ENCODE data around the gene METTL15.

DNA sequence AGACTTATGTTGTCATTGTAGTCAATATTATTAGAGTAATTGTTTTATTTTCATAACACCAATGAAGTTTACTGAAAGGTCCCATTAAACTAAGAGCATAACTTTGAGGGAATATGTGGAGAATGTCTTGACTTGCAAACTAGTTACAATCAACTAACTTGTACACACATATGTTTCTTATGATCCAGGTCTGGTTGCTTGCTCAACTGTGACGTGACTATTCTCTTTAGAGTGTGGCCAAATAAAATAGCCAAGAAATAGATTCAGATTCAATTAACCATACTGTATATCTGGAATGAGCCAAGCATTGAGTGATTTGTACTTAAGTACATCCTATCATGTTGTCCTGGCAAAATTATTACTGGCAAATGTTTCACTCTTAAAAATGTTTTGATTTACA lies 101.7 kb downstream of the METTL15 start:
- TF ChIP-seq POLR2A (IDR thresholded peaks at IDR 0.05) (no peak), CTCF (IDR thresholded peaks at IDR 0.05) (no peak), POLR2AphosphoS5 (IDR thresholded peaks at IDR 0.05) (no peak)

Data from transverse colon (tissue), 4 donors.